ENCODE measurements around the gene FBXO22.
"Not testable (repeated sequence)": the region's sequence is repeated elsewhere in the genome, so short reads cannot be mapped to it uniquely, and the experiment has no call there.

FBXO22 gene

DNA sequence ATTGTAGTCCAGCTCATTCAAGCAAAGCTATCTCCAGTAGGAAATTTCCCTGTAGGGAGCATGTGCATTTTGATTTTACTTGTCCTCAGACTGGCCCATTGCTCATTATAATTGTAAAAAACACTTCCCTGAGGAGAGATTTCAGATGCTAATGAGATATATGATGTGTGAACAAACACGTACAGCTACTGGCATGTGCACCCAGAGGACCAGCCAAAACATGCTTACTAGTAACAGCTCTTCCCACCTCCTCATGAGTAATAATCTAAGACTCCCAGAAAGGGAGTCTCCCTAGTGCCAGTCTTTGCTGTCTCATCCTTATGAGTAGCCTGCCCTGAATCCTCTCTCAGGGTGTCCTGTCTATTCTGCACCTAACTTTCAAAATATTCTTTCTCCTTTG is 43.4 kb downstream of the FBXO22 start:
- no peak for DNase-seq (ENCODE audit: extremely low read depth, low read depth)
- TF ChIP-seq, protein P1, sequence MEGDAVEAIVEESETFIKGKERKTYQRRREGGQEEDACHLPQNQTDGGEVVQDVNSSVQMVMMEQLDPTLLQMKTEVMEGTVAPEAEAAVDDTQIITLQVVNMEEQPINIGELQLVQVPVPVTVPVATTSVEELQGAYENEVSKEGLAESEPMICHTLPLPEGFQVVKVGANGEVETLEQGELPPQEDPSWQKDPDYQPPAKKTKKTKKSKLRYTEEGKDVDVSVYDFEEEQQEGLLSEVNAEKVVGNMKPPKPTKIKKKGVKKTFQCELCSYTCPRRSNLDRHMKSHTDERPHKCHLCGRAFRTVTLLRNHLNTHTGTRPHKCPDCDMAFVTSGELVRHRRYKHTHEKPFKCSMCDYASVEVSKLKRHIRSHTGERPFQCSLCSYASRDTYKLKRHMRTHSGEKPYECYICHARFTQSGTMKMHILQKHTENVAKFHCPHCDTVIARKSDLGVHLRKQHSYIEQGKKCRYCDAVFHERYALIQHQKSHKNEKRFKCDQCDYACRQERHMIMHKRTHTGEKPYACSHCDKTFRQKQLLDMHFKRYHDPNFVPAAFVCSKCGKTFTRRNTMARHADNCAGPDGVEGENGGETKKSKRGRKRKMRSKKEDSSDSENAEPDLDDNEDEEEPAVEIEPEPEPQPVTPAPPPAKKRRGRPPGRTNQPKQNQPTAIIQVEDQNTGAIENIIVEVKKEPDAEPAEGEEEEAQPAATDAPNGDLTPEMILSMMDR (IDR thresholded peaks at IDR 0.05; ENCODE audit: low read depth, low read length) = no peak

GRCh38 chr15:75948761-75949296 is 45.2 kb downstream of the FBXO22 start:
- DNase-seq (ENCODE audit: extremely low read depth, low read depth) = no peak
- TF ChIP-seq, protein P1 (IDR thresholded peaks at IDR 0.05; ENCODE audit: low read depth, low read length) = no peak

DNA sequence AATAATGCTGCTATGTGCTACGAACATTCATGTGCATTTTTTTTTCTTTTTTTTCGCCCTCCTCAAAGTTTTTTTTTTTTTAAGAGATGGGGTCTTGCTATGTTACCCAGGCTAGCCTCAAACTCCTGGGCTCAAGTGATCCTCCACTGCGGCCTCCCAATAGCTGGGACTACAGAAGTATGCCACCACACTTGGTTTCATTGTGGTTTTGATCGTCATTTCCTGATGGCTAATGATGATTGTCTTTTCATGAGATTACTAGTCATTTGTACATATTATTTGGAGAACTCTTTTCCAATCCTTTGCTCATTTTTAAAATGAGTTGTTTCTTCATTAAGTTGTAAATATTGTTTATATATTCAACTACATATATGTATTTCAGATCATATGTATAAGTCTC is 48.8 kb downstream of the FBXO22 start:
- DNase-seq (ENCODE audit: extremely low read depth, low read depth) = no peak
- TF ChIP-seq, protein P1 (IDR thresholded peaks at IDR 0.05; ENCODE audit: low read depth, low read length) = no peak

DNA sequence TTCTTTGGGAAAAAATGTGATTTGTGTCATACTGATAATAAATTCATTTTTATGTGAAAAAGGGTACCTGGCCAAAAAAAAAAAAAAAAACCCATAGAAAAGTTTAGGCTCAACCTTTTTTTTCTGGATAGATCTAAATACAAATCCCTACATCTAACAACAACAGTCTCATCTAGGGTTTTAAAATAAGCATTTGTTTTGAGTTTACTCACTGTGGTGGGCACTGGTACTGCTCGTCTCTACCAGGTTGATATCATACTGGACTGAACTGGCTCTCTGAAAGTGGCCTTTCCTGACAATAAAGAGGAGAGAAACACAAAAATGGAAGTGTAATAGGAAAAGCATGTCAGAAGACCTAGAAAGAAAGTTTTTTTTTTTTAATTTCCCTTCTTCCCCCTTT is 52.0 kb downstream of the FBXO22 start:
- no peak for DNase-seq (ENCODE audit: extremely low read depth, low read depth)
- TF ChIP-seq, protein P1 (IDR thresholded peaks at IDR 0.05; ENCODE audit: low read depth, low read length) = no peak

DNA sequence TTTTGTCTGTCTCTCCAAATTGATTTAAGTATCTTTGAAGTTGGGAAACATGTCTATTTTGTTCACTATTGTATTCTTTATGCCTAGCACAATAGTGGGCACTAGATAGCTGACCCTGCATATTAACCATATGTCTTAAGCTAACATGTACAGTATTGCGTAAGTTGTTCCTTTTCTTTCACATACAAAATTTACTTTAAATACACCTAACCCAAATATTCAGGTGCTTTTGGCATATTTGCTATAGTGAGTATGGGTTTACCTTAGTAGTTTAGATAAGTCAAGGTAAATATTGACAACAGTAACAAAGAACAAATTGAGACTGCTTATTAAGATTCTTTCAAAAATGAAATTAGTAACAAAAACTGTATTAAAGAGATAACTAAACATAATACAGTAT is 57.7 kb downstream of the FBXO22 start:
- TF ChIP-seq, protein P1 (IDR thresholded peaks at IDR 0.05; ENCODE audit: low read depth, low read length) = no peak
- no peak for DNase-seq (ENCODE audit: extremely low read depth, low read depth)

DNA sequence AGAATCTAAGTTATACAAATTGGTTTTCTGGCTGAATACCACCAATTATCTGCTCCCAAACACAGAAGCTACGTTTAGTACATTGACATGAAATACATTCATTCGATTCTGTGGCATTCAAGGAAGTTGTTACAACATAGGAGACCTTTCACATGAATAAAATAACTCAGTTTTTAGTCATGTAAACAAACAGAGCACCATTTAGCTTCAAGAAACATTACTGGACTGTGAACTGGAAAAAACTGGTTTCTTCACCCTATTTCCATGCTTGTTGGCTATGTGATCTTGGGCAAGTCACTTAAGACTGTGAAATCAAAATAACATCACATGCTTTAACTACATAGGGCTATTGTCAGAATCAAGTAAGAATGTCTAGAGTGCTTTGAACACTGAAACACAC is 62.4 kb downstream of the FBXO22 start:
- peak; percentile 19 for DNase-seq (ENCODE audit: extremely low read depth, low read depth)
- TF ChIP-seq, protein P1 (IDR thresholded peaks at IDR 0.05; ENCODE audit: low read depth, low read length) = no peak

DNA sequence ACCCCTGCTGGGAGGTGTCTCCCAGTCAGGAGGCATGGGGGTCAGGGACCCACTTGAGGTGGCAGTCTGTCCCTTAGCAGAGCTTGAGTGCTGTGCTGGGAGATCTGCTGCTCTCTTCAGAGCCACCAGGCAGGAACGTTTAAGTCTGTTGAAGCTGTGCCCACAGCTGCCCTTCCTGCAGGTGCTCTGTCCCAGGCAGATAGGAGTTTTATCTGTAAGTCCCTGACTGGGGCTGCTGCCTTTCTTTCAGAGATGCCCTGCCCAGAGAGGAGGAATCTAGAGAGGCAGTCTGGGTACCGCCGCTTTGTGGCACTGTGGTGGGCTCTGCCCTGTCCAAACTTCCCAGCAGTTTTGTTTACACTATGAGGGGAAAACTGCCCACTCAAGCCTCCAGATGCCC is 73.1 kb downstream of the FBXO22 start:
- DNase-seq (ENCODE audit: extremely low read depth, low read depth) = not testable (repeated sequence)

DNA sequence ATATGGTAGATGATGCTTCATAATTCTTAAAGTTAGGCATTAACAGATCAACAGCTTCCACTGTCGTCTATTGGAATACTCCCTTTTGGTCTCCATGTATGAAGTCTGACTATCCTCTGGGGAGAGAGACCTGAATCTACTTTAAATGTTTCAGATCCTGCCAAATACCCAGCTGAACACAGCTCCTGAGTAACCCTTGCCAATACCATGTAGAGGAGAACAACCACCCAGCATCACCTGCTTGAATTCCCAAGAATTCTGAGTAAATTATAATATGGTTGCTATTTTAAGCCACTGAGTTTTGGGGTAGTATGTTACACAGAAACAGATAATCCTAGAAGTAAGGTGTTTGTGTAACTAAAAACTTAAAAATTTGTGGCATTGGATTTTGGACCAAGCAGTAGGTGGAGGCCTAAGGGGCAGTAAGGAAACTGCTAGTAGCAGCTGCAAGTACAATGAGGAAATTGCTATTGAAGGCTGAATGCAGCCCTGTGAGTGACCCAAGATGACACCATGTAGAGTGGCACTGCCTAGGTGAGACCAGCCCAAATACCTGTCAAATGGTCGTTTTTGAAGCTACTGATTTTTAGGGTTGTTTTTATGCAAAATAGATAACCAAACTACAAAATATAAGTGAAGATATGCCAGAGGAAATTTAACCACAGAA is 77.6 kb downstream of the FBXO22 start:
- TF ChIP-seq, protein P1 (IDR thresholded peaks at IDR 0.05; ENCODE audit: low read depth, low read length) = no peak
- no peak for DNase-seq (ENCODE audit: extremely low read depth, low read depth)

All from AG09319 (cell line).